PFSK-1 (cell line): ENCODE results near the gene UAP1L1.
A peak's percentile ranks its signal among the peaks of the same experiment; 100 is the strongest.

Source experiments
- FOXP2 ChIP-seq: optimal IDR thresholded peaks from 2 replicates; pipeline ENCODE3; 2011; ENCODE audit warnings: borderline replicate concordance, control low read depth, inconsistent platforms; ENCODE audit not compliant: insufficient read depth; ENCODE audit errors: extremely low read length, extremely low read depth
- POLR2AphosphoS5 ChIP-seq: IDR thresholded peaks from 2 replicates; pipeline ENCODE4 v1.6.1; 2012; ENCODE audit warnings: low read depth, mild to moderate bottlenecking, control low read depth, low read length, moderate library complexity
- SIN3A ChIP-seq: IDR thresholded peaks from 2 replicates; pipeline ENCODE4 v1.6.1; 2012; ENCODE audit warnings: mild to moderate bottlenecking, low read length, moderate library complexity, borderline replicate concordance; ENCODE audit not compliant: insufficient read depth
- TAF1 ChIP-seq: IDR thresholded peaks from 2 replicates; pipeline ENCODE4 v1.6.1; 2012; ENCODE audit warnings: low read length, control low read depth, borderline replicate concordance; ENCODE audit not compliant: insufficient read depth
- TF ChIP-seq, protein P1 (sequence below), 2 experiments: IDR thresholded peaks; 2 replicates each; pipeline versions ENCODE4 v1.6.1 to v1.8.0; 2011 to 2012; ENCODE audit warnings: low read depth in 2 of 2, low read length in 2 of 2, control low read depth in 1 of 2, inconsistent platforms in 1 of 2, mild to moderate bottlenecking in 1 of 2, moderate library complexity in 1 of 2; ENCODE audit not compliant: insufficient read depth in 1 of 2

Gene UAP1L1

DNA sequence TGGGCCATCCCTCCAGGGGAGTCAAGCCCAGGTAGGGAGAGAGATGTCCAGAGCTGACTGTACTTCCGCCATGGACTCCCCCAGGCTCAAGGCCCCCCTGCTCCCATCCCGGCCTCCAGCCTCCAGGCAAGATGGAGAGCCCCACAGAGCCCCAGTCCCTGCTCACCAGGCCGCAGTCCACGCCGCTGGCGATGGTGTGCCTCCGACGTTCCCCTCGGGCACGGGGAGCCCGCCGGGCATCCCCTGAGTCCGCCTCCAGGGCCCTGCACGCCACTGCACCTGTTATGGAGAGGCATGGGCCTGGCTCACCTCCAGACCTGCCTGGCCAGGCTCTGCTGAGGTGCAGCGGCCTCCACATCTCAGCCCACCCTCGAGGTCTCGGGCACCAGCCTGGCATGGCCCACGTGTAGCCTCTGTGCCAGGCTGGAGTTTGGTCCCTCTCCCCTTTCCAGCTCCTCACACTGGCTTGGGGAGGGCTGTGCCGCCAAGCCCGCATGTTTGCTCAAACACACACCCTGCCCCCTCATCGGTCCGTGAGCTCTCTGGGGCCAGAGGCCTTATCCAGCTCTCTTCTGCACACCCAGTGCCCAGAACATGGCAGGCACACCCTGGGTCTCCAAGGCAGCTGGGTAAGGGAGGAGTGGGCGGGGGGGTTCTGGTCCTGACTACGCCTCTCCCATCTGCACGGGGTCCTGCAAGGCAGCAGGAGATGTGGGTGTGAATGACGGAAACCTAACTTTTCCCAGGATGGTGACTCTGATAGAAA is 11.0 kb upstream of the UAP1L1 start:
- TF ChIP-seq FOXP2: no peak
- TF ChIP-seq SIN3A: no peak
- TF ChIP-seq, protein P1, sequence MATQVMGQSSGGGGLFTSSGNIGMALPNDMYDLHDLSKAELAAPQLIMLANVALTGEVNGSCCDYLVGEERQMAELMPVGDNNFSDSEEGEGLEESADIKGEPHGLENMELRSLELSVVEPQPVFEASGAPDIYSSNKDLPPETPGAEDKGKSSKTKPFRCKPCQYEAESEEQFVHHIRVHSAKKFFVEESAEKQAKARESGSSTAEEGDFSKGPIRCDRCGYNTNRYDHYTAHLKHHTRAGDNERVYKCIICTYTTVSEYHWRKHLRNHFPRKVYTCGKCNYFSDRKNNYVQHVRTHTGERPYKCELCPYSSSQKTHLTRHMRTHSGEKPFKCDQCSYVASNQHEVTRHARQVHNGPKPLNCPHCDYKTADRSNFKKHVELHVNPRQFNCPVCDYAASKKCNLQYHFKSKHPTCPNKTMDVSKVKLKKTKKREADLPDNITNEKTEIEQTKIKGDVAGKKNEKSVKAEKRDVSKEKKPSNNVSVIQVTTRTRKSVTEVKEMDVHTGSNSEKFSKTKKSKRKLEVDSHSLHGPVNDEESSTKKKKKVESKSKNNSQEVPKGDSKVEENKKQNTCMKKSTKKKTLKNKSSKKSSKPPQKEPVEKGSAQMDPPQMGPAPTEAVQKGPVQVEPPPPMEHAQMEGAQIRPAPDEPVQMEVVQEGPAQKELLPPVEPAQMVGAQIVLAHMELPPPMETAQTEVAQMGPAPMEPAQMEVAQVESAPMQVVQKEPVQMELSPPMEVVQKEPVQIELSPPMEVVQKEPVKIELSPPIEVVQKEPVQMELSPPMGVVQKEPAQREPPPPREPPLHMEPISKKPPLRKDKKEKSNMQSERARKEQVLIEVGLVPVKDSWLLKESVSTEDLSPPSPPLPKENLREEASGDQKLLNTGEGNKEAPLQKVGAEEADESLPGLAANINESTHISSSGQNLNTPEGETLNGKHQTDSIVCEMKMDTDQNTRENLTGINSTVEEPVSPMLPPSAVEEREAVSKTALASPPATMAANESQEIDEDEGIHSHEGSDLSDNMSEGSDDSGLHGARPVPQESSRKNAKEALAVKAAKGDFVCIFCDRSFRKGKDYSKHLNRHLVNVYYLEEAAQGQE (IDR thresholded peaks at IDR 0.05; ENCODE audit: insufficient read depth in 1 of 2, low read depth in 2 of 2, low read length in 2 of 2): no peak
- no peak for TF ChIP-seq POLR2AphosphoS5
- no peak for TF ChIP-seq TAF1

DNA sequence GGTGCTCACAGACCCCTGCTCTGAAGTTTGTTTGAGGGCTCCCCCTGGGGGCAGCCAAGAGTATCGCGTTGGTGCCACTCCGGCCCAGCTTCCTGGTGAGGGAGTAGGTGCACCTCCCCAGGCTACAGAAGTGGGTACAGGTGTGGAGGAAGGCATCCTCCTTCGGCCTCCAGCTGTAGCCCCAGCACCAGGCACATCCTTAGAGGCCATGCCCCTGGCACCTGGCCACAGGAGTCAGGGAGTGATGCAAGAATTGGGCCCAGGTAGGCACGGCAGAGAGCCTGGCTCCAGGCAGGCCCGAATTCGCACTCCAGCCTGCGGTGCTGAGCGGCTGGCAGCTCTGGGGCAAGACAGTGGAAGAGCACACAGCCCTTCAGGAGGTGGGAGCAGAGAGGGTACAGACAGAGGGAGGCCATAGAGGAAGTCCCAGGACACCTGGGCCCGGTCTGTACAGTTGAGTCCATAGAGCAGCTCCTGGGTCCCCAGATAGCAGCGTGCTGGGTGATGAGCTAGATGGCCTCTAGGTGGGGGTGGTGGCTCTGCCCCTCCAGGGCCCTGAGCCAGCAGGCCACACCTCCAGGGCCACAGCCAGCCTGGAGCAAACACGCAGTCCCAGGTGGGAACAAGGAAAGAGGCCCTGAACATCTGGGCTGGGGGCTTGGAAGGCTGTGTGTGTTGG is 9.3 kb upstream of the UAP1L1 start:
- TF ChIP-seq, protein P1 (IDR thresholded peaks at IDR 0.05; ENCODE audit: insufficient read depth in 1 of 2, low read depth in 2 of 2, low read length in 2 of 2): peak; percentile 54 to 69; a peak in 3 of 4 replicates
- TF ChIP-seq SIN3A: no peak

DNA sequence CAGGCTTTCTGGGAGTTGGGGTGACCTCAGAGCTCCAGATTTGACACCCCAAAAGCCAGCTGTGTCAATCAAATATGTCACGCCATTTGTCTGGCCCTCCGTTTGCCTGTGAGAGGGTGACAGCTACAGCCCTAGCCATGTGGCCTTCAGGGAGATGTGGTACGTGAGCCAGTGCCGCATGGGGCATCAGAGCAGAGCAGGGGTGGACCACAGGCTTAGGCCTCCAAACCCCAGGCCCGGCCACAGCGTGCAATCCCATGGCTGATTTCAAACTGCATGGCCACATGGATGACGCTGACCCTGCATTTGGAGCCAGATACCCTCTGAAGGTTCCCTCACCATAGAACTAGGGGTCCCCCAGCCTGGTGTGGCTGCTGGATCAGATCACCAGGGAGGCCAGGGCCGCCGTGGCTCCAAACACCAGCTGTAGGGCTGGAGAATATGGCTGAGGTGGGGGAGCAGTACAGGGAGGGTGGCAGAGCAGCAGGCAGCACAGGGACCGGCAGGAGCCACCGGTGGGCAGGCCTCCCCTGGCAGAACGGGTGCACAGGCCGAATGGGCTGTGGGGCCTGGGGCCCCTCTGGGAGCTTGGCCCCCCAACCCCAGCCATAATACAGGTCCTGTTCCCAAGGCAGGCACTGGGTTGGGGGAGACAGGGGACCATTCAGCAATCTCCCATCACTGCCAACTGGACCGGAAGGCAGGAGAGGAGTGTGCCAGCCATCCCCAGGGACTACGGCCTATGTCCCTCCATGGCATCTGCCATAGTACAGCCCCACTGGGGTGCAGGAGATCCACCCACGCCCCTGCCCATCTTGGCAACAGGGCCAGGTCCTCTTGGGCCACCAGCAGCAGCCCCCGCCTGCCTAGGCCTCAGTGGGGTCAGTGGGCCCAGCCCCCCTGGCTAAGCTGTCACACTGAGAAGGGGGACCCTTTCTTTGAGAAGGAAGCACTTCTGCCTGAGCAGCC is 8.5 kb upstream of the UAP1L1 start:
- TF ChIP-seq POLR2AphosphoS5: no peak
- TF ChIP-seq TAF1: no peak
- TF ChIP-seq FOXP2: no peak
- TF ChIP-seq, protein P1 (IDR thresholded peaks at IDR 0.05; ENCODE audit: insufficient read depth in 1 of 2, low read depth in 2 of 2, low read length in 2 of 2): no peak
- TF ChIP-seq SIN3A: no peak

DNA sequence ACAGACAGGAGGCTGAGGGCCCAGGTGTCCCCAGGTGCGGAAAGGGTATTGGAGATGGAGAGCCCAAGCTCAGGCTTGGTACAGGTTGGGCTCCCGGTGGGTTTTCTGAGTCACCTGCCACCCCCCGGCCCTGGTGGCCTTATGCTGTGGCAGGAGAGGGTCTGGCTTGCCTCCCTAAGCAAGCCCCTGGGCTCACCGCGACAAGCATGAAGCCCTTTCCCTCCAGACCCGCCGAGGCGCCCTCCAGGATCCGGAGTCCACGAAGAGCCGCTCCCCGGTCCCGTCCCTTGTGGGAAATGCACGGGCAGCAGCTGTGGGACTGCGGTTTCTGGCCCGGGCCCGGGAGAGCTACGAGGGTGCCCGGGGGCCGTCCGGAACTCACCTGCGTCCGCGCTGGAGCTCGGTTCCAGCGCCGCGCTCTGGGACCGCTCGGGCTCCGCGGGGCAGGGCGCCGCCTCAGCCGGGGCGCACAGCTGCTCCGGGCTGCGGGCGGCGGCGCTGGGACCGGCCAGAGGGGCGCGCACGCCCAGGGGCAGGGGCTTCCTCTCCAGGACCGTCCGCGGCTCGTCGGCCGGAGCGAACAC is 7.7 kb upstream of the UAP1L1 start:
- TF ChIP-seq FOXP2 (no peak), SIN3A (no peak), POLR2AphosphoS5 (no peak), TAF1 (no peak)
- TF ChIP-seq, protein P1 (IDR thresholded peaks at IDR 0.05; ENCODE audit: insufficient read depth in 1 of 2, low read depth in 2 of 2, low read length in 2 of 2): no peak
